Measurements from ENCODE around the gene NBPF11.
A peak's percentile ranks its signal among the peaks of the same experiment; 100 is the strongest.
"Not testable (repeated sequence)": the region's sequence is repeated elsewhere in the genome, so short reads cannot be mapped to it uniquely, and the experiment has no call there.

Gene NBPF11

DNA sequence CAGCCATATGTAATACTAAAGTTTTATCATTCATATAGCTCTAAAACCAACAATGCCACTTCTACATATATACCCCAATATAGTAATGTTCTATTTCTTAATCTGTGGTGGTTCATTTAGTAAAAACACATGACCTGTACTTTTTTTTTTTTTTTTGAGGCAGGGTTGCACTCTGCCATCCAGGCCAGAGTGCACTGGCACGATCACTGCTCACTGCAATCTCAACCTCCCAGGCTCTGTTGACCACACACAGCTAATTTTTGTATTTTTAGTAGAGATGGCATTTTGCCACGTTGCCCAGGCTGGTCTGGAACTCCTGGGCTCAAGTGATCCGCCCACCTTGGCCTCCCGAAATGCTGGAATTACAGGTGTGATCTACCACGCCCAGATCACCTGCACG is 2.1 kb downstream of the NBPF11 start:
- not testable (repeated sequence) for DNase-seq

- not testable (repeated sequence) for DNase-seq
Observed at GRCh38 chr1:148149050-148149815, 2.8 kb downstream of the NBPF11 start.

- DNase-seq = not testable (repeated sequence)
Observed at GRCh38 chr1:148147052-148147838, 4.8 kb downstream of the NBPF11 start.

- not testable (repeated sequence) for DNase-seq
Observed at GRCh38 chr1:148146191-148146997, 5.7 kb downstream of the NBPF11 start.

DNA sequence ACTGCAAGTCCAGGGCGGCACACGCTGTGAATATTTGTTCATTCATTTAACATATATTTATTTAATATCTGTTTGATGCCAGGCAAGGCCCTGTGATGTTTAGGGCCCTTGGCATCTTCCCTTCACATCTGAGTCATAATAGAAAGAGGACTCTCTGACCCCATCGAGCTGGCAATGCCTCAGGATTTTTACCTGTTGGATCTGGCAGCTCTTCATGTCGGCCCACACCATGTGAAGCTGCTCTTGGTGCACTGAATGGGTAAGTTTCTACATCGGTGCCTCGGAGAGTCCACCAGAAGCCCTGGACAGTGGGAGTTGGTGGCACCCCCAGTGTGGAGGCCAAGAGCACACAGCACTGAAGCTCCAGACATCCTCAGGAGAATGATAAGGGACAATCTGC is 8.9 kb downstream of the NBPF11 start:
- not testable (repeated sequence) for DNase-seq

- DNase-seq = not testable (repeated sequence)
Observed at GRCh38 chr1:148141936-148142335, 10.1 kb downstream of the NBPF11 start.

DNA sequence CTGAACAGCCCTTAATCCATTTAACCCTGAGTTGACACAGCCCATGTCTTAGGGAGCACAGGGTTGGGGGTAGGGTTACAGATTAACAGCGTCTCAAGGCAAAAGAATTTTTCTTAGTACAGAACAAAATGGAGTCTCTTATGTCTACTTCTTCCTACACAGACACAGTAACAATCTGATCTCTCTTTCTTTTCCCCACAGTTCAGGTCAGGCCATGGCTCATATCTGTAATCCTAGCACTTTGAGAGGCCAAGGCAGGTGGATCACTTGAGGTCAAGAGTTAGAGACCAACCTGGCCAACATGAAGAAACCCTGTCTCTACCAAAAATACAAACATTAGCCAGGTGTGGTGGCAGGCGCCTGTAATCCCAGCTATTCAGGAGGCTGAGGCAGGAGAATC is 13.5 kb downstream of the NBPF11 start:
- not testable (repeated sequence) for DNase-seq

- not testable (repeated sequence) for DNase-seq
Observed at GRCh38 chr1:148122341-148122740, 29.7 kb downstream of the NBPF11 start.

- DNase-seq = not testable (repeated sequence)
Observed at GRCh38 chr1:148120395-148120794, 31.7 kb downstream of the NBPF11 start.

- DNase-seq = not testable (repeated sequence)
Observed at GRCh38 chr1:148095732-148096131, 56.3 kb downstream of the NBPF11 start.

GRCh38 chr1:148086196-148086595 is 65.9 kb downstream of the NBPF11 start:
- peak; percentile 16 for DNase-seq

DNA sequence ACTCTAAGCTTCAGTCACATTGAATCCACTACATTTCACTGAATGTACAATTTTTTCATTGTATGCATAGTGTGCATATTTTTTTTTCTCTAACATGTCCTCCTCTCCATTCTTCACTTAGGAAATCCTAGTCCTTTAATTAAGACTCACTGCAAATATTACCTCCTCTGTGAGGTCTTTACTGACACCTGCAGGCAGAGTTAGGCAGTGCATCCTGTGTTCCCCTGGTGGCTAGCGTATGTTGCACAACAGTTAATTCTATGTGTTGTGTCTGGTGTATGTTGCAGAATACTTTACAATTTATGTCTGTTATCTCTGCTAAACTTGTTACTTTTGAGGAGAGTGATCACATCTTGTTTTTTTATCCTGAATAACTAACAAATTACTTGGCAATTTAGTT is 70.9 kb downstream of the NBPF11 start:
- not testable (repeated sequence) for DNase-seq

GRCh38 chr1:148078632-148079519 is 73.2 kb downstream of the NBPF11 start:
- DNase-seq = not testable (repeated sequence)

DNA sequence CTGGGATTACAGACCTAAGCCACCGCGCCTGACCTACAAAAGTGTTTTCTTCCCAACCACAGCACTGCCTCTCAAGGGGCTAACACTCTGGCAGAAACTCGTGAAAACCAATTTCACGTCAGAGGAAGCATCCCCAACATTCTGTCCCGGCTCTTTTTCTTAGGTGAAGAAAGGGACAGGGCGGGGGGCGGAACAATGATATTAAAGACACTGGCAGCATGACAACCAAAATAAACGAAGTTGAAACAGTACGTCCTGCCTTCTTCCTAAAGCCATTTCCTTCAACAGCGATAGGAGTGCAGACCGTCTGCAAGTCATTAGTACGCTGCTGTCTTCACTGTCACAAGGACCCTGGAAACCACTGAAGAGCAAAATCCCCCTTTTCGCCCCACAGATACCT is 74.0 kb downstream of the NBPF11 start:
- not testable (repeated sequence) for DNase-seq

DNA sequence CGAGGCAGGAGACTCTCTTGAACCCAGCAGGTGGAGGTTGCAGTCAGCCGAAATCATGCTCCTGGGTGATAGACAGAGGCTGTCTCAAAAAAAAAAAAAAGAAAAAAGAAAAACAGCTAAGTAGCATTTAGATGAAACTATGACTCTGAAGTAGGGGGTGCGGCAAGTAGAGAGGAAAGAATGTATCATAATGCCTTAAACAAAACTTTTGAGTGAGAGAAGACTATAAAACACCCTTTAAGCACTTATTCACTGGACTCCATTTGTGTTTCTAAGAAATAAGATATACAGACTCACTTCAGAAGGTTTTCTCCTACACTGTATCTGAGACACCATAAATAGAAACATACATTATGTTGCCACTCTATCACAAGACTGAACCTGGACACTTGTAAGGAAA is 74.6 kb downstream of the NBPF11 start:
- DNase-seq = not testable (repeated sequence)

- DNase-seq = not testable (repeated sequence)
Observed at GRCh38 chr1:148073392-148073791, 78.7 kb downstream of the NBPF11 start.

GRCh38 chr1:148068606-148069005 is 83.5 kb downstream of the NBPF11 start:
- not testable (repeated sequence) for DNase-seq

DNA sequence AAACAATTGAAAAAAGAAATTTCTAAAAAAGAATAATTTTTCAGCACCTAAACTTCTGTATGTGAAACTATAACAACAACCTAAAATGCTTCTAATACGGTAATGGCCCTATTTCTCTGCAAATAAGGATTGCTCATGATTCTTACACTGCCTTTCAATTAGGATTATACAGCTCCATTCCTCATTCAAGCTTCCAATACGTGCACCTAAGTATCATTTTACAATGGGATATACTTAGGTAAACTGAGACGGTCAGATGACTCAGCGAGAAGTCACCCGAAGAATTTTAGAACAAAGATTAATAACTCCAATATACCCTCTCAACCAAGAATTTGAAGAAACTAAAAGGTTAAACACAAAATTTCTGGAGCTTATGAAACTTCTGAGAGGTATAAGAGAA is 83.9 kb downstream of the NBPF11 start:
- DNase-seq = not testable (repeated sequence)

- DNase-seq = not testable (repeated sequence)
Observed at GRCh38 chr1:148060294-148060701, 91.8 kb downstream of the NBPF11 start.

DNA sequence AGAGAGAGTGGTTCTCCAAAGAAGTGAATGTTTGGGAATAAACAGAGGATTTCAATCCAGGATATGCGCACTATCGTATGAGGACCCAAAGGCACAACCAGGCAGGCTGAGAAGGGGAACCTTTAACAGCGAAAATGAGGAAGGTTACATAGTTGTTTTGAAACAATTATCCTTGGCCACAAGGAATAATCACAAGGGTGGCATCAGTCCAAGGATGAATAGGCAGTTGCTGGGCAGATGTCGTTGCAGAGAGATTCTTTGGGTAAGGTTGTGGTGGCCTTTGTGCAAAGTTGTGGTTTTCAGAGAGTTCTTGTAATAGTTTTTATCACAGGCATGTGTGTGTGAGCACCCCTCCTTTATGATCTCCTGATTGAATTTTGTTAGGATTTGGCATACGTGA is 94.7 kb downstream of the NBPF11 start:
- not testable (repeated sequence) for DNase-seq
